ENCODE measurements around the gene FAM107B.

Gene FAM107B

GRCh38 chr10:14550471-14550981 lies 224.2 kb downstream of the FAM107B start:
- no peak for DNase-seq

GRCh38 chr10:14549496-14549895 lies 225.2 kb downstream of the FAM107B start:
- no peak for DNase-seq

- DNase-seq, result no peak
Measured at GRCh38 chr10:14548970-14549369, 225.7 kb downstream of the FAM107B start.

GRCh38 chr10:14548474-14548873 lies 226.2 kb downstream of the FAM107B start:
- no peak for DNase-seq

GRCh38 chr10:14547816-14548215 lies 226.9 kb downstream of the FAM107B start:
- DNase-seq, result no peak

GRCh38 chr10:14545827-14546226 lies 228.9 kb downstream of the FAM107B start:
- DNase-seq, result no peak

- DNase-seq, result no peak
Measured at GRCh38 chr10:14543904-14544210, 230.8 kb downstream of the FAM107B start.

GRCh38 chr10:14543046-14543903 lies 231.4 kb downstream of the FAM107B start:
- DNase-seq, result no peak

- DNase-seq, result no peak
Measured at GRCh38 chr10:14541379-14541778, 233.3 kb downstream of the FAM107B start.

- DNase-seq, result no peak
Measured at GRCh38 chr10:14540611-14541010, 234.1 kb downstream of the FAM107B start.

GRCh38 chr10:14540062-14540461 lies 234.6 kb downstream of the FAM107B start:
- no peak for DNase-seq

GRCh38 chr10:14539176-14539575 lies 235.5 kb downstream of the FAM107B start:
- DNase-seq, result no peak

- DNase-seq, result peak; percentile 57
Measured at GRCh38 chr10:14536241-14537213, 238.2 kb downstream of the FAM107B start.

GRCh38 chr10:14535457-14536130 lies 239.1 kb downstream of the FAM107B start:
- DNase-seq, result no peak

GRCh38 chr10:14534152-14534551 lies 240.5 kb downstream of the FAM107B start:
- DNase-seq, result no peak

GRCh38 chr10:14533295-14533694 lies 241.4 kb downstream of the FAM107B start:
- no peak for DNase-seq

GRCh38 chr10:14532473-14533251 lies 242.0 kb downstream of the FAM107B start:
- DNase-seq, result peak; percentile 62

- DNase-seq, result no peak
Measured at GRCh38 chr10:14531974-14532373, 242.7 kb downstream of the FAM107B start.

GRCh38 chr10:14530465-14530864 lies 244.2 kb downstream of the FAM107B start:
- no peak for DNase-seq

GRCh38 chr10:14529351-14529750 lies 245.3 kb downstream of the FAM107B start:
- no peak for DNase-seq

GRCh38 chr10:14528450-14528849 lies 246.2 kb downstream of the FAM107B start:
- no peak for DNase-seq

- no peak for DNase-seq
Measured at GRCh38 chr10:14527915-14528314, 246.8 kb downstream of the FAM107B start.
